Right ventricle myocardium inferior (tissue), 1 donor: Measurements from ENCODE around the gene NPAS3. TPM values are rescaled to one million over a fixed set of nuclear protein-coding genes. Genes with fewer than 3 reads are reported as not detected.

Source experiments
- ATAC-seq: fragments of 200-7000 bp; cut with Tn5 transposase; one replicate; pipeline ENCODE4 v1.9.1; 2020; ENCODE audit warnings: mild to moderate bottlenecking, moderate library complexity
- DNase-seq: peaks from one replicate; pipeline ENCODE4 v3.0.0; 2021; ENCODE audit errors: missing footprints
- intact Hi-C: fragments of 100-400 bp; cut with DNase I; formaldehyde crosslinking; loops from one replicate; pipeline ENCODE4 v1.11.0; 2022
- total RNA-seq: library from RNA; stranded (reverse); fragmentation: NEBNext Ultra II Directional; extraction: Animal tissue kit (Norgen Biotek cat#: 25700); gene quantifications from one replicate; pipeline ENCODE4 v1.2.1, GENCODE V29; 2021
- donor health status: DM: no; HTN: yes; CAD: no; lungs with severe emphysema.

The NPAS3 gene
- total RNA-seq, 1 donor from 2014 or later: 1.9 TPM

GRCh38 chr14:33201116-33201515 lies 262.4 kb downstream of the NPAS3 start:
- intact Hi-C loops: no loop called here
- no peak for ATAC-seq
- DNase-seq: no peak

- no peak for DNase-seq
- no peak for ATAC-seq
- intact Hi-C loops: no loop called here
Measured at GRCh38 chr14:33206981-33207380, 268.3 kb downstream of the NPAS3 start.

- ATAC-seq: no peak
- no peak for DNase-seq
- intact Hi-C loops: no loop called here
Measured at GRCh38 chr14:33207467-33208017, 268.9 kb downstream of the NPAS3 start.

GRCh38 chr14:33210311-33210710 lies 271.6 kb downstream of the NPAS3 start:
- intact Hi-C loops: no loop called here
- ATAC-seq (no peak), DNase-seq (no peak)

GRCh38 chr14:33218026-33218425 lies 279.3 kb downstream of the NPAS3 start:
- ATAC-seq (no peak), DNase-seq (no peak)
- intact Hi-C loops: no loop called here

GRCh38 chr14:33219957-33220356 lies 281.3 kb downstream of the NPAS3 start:
- intact Hi-C loops: no loop called here
- ATAC-seq (no peak), DNase-seq (no peak)

- intact Hi-C loops: no loop called here
Measured at GRCh38 chr14:33229269-33229929, 290.7 kb downstream of the NPAS3 start.

GRCh38 chr14:33230021-33230420 lies 291.3 kb downstream of the NPAS3 start:
- intact Hi-C loops: no loop called here
- ATAC-seq: no peak
- DNase-seq: no peak

More at GRCh38 chr14:33229269-33229929, 290.7 kb downstream of the NPAS3 start:
- ATAC-seq: no peak
- no peak for DNase-seq

- intact Hi-C loops: no loop called here
- ATAC-seq (no peak), DNase-seq (no peak)
Measured at GRCh38 chr14:33232031-33232430, 293.4 kb downstream of the NPAS3 start.

GRCh38 chr14:33237115-33237740 lies 298.5 kb downstream of the NPAS3 start:
- intact Hi-C loops: no loop called here
- no peak for ATAC-seq
- DNase-seq: no peak

- no peak for DNase-seq
- ATAC-seq: no peak
- intact Hi-C loops: no loop called here
Measured at GRCh38 chr14:33239465-33239864, 300.8 kb downstream of the NPAS3 start.

- intact Hi-C loops: no loop called here
- no peak for ATAC-seq
- no peak for DNase-seq
Measured at GRCh38 chr14:33240466-33240865, 301.8 kb downstream of the NPAS3 start.

GRCh38 chr14:33241331-33241730 lies 302.7 kb downstream of the NPAS3 start:
- DNase-seq: no peak
- no peak for ATAC-seq

GRCh38 chr14:33249233-33249820 lies 310.6 kb downstream of the NPAS3 start:
- intact Hi-C loops: no loop called here
- DNase-seq (no peak), ATAC-seq (no peak)

More at GRCh38 chr14:33241331-33241730, 302.7 kb downstream of the NPAS3 start:
- intact Hi-C loops: no loop called here

GRCh38 chr14:33250963-33251362 lies 312.3 kb downstream of the NPAS3 start:
- ATAC-seq: no peak
- no peak for DNase-seq
- intact Hi-C loops: no loop called here

- no peak for DNase-seq
- intact Hi-C loops: no loop called here
- no peak for ATAC-seq
Measured at GRCh38 chr14:33254342-33254741, 315.7 kb downstream of the NPAS3 start.

GRCh38 chr14:33254861-33255395 lies 316.2 kb downstream of the NPAS3 start:
- intact Hi-C loops: no loop called here
- no peak for DNase-seq
- ATAC-seq: no peak

GRCh38 chr14:33257796-33258195 lies 319.1 kb downstream of the NPAS3 start:
- no peak for DNase-seq
- intact Hi-C loops: no loop called here
- ATAC-seq: no peak

- ATAC-seq (no peak), DNase-seq (no peak)
- intact Hi-C loops: no loop called here
Measured at GRCh38 chr14:33259764-33260163, 321.1 kb downstream of the NPAS3 start.

- intact Hi-C loops: no loop called here
- no peak for ATAC-seq
- DNase-seq: no peak
Measured at GRCh38 chr14:33271216-33271615, 332.5 kb downstream of the NPAS3 start.
